ENCODE measurements around the gene GABBR1.

The GABBR1 gene

DNA sequence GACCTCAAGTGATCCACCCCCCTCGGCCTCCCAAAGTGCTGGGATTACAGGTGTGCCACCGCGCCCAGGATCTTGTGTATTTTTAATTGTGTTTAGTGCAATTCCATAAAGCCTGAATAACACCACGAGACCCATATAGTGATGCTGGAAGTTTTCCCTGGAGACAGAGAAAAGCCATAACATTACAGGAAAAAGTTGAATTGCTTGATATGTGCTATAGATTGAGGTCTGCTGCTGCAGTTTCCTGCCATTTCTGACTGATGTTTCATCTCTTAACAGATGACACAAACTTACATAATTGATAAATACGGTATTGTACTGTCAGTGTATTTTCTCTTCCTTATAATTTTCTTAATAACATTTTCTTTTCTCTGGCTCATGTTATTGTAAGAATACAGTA is 66.1 kb downstream of the GABBR1 start:
- in situ Hi-C loops (cut with HindIII; ENCODE audit: low pct_ligation_motif_present, low sequenced_read_pairs) = no loop called here
- TF ChIP-seq, protein P1, sequence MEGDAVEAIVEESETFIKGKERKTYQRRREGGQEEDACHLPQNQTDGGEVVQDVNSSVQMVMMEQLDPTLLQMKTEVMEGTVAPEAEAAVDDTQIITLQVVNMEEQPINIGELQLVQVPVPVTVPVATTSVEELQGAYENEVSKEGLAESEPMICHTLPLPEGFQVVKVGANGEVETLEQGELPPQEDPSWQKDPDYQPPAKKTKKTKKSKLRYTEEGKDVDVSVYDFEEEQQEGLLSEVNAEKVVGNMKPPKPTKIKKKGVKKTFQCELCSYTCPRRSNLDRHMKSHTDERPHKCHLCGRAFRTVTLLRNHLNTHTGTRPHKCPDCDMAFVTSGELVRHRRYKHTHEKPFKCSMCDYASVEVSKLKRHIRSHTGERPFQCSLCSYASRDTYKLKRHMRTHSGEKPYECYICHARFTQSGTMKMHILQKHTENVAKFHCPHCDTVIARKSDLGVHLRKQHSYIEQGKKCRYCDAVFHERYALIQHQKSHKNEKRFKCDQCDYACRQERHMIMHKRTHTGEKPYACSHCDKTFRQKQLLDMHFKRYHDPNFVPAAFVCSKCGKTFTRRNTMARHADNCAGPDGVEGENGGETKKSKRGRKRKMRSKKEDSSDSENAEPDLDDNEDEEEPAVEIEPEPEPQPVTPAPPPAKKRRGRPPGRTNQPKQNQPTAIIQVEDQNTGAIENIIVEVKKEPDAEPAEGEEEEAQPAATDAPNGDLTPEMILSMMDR (IDR thresholded peaks at IDR 0.05; ENCODE audit: low read depth, low read length, missing control alignments) = no peak
- DNase-seq = no peak
- Histone ChIP-seq H3K36me3 (replicated peaks) (no peaks in the 10 kb centered on the region), H3K27me3 (replicated peaks) (no peaks in the 10 kb centered on the region), H3K4me3 (ENCODE audit: low read depth, low read length) (no peak overlapping the region), H3K27ac (no peak overlapping the region)

DNA sequence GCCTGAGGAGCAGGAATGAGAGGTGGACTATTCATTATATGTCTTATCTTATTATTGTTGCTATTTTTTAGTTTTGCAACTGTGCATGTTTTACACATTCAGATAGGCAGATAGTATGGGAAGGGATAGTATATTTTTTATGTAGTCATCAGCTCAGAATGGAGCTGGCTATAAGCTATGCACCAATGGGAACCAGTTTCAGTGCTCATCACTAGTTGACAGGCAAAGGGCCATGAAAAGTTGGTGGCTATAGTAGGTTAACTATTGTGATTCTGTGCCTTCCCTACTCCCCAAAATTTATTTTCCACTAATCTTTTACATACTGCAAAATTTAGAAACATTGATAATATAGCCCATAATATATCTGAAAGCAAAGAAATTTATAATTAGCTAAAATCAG is 68.1 kb downstream of the GABBR1 start:
- peak; percentile 7 for DNase-seq
- in situ Hi-C loops (cut with HindIII; ENCODE audit: low pct_ligation_motif_present, low sequenced_read_pairs) = no loop called here
- Histone ChIP-seq H3K4me3 (ENCODE audit: low read depth, low read length) (no peak overlapping the region), H3K27ac (no peak overlapping the region), H3K27me3 (replicated peaks) (no peaks in the 10 kb centered on the region), H3K36me3 (replicated peaks) (no peaks in the 10 kb centered on the region)
- TF ChIP-seq, protein P1 (IDR thresholded peaks at IDR 0.05; ENCODE audit: low read depth, low read length, missing control alignments) = no peak

DNA sequence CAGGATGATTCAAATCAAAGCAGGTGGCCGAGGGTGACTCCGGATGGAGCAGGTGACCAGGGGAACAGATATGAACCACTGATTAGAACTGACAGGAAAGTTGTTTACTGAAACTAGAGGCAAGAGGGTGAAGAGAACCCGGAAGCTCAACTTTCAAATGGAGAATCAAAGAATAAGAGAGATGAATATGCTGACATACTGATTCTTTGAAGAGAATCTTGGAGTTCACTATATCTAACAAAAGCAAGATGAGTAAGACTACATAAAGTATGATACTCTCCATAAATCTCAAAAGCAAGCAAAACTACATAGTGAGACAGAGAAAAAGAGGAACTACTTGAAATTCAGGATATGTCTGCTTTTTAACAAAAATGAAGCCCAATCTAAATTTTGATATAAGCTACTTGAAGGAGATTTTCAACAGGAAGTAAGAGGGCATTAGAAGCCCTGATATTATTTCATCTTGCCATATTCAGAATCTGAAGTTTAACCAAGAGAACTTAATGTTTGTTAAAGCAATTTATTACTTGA is 69.5 kb downstream of the GABBR1 start:
- Histone ChIP-seq H3K27ac (no peak overlapping the region), H3K27me3 (replicated peaks) (no peaks in the 10 kb centered on the region), H3K36me3 (replicated peaks) (no peaks in the 10 kb centered on the region), H3K4me3 (ENCODE audit: low read depth, low read length) (no peak overlapping the region)
- DNase-seq = no peak
- in situ Hi-C loops (cut with HindIII; ENCODE audit: low pct_ligation_motif_present, low sequenced_read_pairs) = no loop called here
- TF ChIP-seq, protein P1 (IDR thresholded peaks at IDR 0.05; ENCODE audit: low read depth, low read length, missing control alignments) = no peak

DNA sequence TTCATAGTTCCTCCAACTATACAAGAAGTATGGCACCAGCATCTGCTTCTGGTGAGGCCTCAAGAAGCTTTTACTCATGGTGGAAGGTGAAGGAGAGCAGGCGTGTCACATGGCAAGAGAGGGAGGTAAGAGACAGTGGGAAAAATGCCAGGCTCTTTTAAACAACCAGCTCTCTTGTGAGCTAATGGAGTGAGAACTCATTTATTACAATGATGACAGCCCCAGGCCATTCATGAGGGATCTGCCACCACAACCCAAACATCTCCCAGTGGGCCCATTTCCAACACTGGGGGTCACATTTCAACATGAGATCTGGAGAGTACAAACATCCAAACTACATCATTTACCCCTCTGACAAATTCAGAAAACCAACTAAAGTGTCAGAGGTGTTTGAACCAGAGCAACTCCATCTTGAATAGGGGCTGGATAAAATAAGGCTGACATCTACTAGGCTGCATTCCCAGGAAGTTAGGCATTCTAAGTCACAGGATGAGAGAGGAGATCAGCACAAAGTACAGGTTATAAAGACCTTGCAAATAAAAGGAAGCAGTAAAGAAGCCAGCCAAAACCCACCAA is 71.3 kb downstream of the GABBR1 start:
- Histone ChIP-seq H3K36me3 (replicated peaks) (no peaks in the 10 kb centered on the region), H3K27ac (no peak overlapping the region), H3K4me3 (ENCODE audit: low read depth, low read length) (no peak overlapping the region), H3K27me3 (replicated peaks) (no peaks in the 10 kb centered on the region)
- no peak for DNase-seq
- in situ Hi-C loops (cut with HindIII; ENCODE audit: low pct_ligation_motif_present, low sequenced_read_pairs) = no loop called here
- TF ChIP-seq, protein P1 (IDR thresholded peaks at IDR 0.05; ENCODE audit: low read depth, low read length, missing control alignments) = no peak

DNA sequence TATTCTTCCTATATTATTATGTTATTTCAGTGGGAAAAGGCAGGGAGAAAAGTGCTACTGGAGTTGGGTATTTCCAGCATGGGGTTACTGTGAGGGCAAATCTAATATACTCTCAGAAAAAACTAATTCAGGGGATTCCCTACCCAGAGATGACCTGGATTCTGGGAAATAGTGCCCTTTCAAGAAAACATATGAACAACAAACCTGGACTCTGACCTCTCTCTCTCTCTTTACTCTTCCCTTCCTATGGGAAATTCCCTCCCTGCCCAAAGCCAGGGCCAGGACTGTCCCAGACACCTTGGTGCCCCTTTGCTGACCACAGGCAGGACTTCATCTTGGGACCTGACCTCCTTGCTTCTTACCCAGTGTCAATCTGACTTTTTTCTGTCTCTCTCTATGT is 71.9 kb downstream of the GABBR1 start:
- DNase-seq = no peak
- no peak overlapping the region for H3K4me3 ChIP-seq (ENCODE audit: low read depth, low read length)
- TF ChIP-seq, protein P1 (IDR thresholded peaks at IDR 0.05; ENCODE audit: low read depth, low read length, missing control alignments) = no peak
- H3K36me3 ChIP-seq (replicated peaks) = no peaks in the 10 kb centered on the region
- no peaks in the 10 kb centered on the region for H3K27me3 ChIP-seq (replicated peaks)
- in situ Hi-C loops (cut with HindIII; ENCODE audit: low pct_ligation_motif_present, low sequenced_read_pairs) = no loop called here
- H3K27ac ChIP-seq = no peak overlapping the region
